Progenitor cell of endocrine pancreas (in vitro differentiated cells): ENCODE data around the gene GALNT14. TPM values are rescaled to one million over a fixed set of nuclear protein-coding genes. Genes with fewer than 3 reads are reported as not detected.
A peak's percentile ranks its signal among the peaks of the same experiment; 100 is the strongest.

ENCODE experiments used
- DNase-seq: peaks from one replicate; pipeline ENCODE4 v3.0.0; 2021; ENCODE audit warnings: low spot score; ENCODE audit not compliant: unreplicated experiment
- H3K27ac Mint-ChIP-seq: 2 replicates; pipeline ENCODE4 v1.8.0; 2021; ENCODE audit warnings: mild to moderate bottlenecking, moderate library complexity, mixed read lengths
- H3K27me3 Mint-ChIP-seq: 2 replicates; pipeline ENCODE4 v1.8.0; 2021; ENCODE audit warnings: mixed read lengths
- H3K36me3 Mint-ChIP-seq: 2 replicates; pipeline ENCODE4 v1.8.0; 2022; ENCODE audit warnings: mixed read lengths; ENCODE audit not compliant: insufficient read depth
- H3K4me1 Mint-ChIP-seq: 2 replicates; pipeline ENCODE4 v1.8.0; 2021; ENCODE audit warnings: low read depth, mixed read lengths
- H3K4me3 Mint-ChIP-seq: 2 replicates; pipeline ENCODE4 v1.8.0; 2021; ENCODE audit warnings: low read depth, mild to moderate bottlenecking, moderate library complexity, mixed read lengths
- H3K9me3 Mint-ChIP-seq: 2 replicates; pipeline ENCODE4 v1.8.0; 2021; ENCODE audit warnings: low read depth, mixed read lengths
- CTCF ChIP-seq: fragments of 200-600 bp; sonication (generic); IDR thresholded peaks from one replicate; pipeline ENCODE4 v1.5.0; 2021; ENCODE audit warnings: antibody characterized with exemption, mild to moderate bottlenecking; ENCODE audit not compliant: unreplicated experiment
- total RNA-seq: library from RNA; stranded (reverse); gene quantifications from 2 replicates; pipeline ENCODE4 v1.2.1, GENCODE V29; 2021

The GALNT14 gene
- total RNA-seq, 1 donor from 2014 or later = 0.91 TPM

GRCh38 chr2:30920511-30920910, 217.7 kb downstream of the GALNT14 start:
- no peak for TF ChIP-seq CTCF
- DNase-seq = no peak
- no peaks in the 10 kb centered on the region for H3K9me3 Mint-ChIP-seq
- H3K27ac Mint-ChIP-seq = no peak overlapping the region
- H3K27me3 Mint-ChIP-seq = peaks cover 25% of the 10 kb centered on the region
- H3K36me3 Mint-ChIP-seq = no peaks in the 10 kb centered on the region
- no peak overlapping the region for H3K4me3 Mint-ChIP-seq
- peaks cover 2% of the 10 kb centered on the region for H3K4me1 Mint-ChIP-seq

GRCh38 chr2:30915486-30915885, 222.8 kb downstream of the GALNT14 start:
- Mint-ChIP-seq H3K36me3 (no peaks in the 10 kb centered on the region), H3K4me1 (peaks cover 2% of the 10 kb centered on the region), H3K4me3 (no peak overlapping the region), H3K27ac (no peak overlapping the region), H3K9me3 (no peaks in the 10 kb centered on the region), H3K27me3 (peaks cover 14% of the 10 kb centered on the region)
- peak; percentile 69 for TF ChIP-seq CTCF
- DNase-seq = peak; percentile 54

DNA sequence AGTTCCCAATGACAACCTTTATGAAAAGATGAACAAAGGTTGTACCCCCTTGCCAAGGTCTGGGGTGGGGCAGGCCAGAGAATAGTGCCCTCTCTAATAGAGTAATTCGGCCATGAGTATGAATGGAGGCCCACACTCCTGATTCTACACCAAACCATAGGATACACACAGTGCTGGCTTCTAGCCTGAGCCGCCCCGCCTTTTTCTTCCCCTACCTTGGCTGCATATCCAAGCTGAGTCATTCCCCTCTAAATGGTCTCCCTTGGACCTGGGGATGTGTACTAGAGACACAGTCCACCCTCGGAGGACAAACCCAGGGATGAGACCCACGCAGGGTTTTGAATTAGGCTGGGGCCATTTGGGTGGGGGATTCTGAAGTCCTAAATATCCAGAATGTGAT, 223.8 kb downstream of the GALNT14 start:
- Mint-ChIP-seq H3K36me3 (no peaks in the 10 kb centered on the region), H3K4me1 (peaks cover 2% of the 10 kb centered on the region)
- DNase-seq = no peak

DNA sequence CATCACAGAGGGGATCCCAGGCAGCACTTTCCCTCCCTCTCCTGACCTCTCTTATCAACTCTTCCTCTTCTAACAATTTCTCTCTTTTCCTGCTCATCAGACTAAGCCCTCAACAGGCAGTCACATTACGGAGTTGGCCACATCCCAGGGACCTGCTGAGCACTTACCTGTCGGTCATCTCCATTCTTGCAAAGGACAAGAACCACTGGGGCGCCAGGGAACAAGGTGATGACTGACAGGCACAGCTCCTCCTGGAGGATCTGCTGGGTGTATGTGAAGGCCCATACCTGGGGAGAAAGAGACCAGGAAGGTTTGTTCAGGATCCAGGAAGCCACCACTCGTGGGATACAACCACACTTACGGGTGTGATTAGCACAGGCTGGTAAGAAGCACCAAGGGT, 226.2 kb downstream of the GALNT14 start:
- Mint-ChIP-seq H3K4me3 (no peak overlapping the region), H3K9me3 (no peaks in the 10 kb centered on the region), H3K4me1 (peaks cover 2% of the 10 kb centered on the region), H3K36me3 (no peaks in the 10 kb centered on the region), H3K27ac (no peak overlapping the region), H3K27me3 (peaks cover 8% of the 10 kb centered on the region)
- TF ChIP-seq CTCF = no peak
- no peak for DNase-seq

More for the DNA sequence above, 223.8 kb downstream of the GALNT14 start:
- no peak for TF ChIP-seq CTCF
- Mint-ChIP-seq H3K9me3 (no peaks in the 10 kb centered on the region), H3K27ac (peak overlapping the region; percentile 64), H3K4me3 (no peak overlapping the region), H3K27me3 (peaks cover 12% of the 10 kb centered on the region)

DNA sequence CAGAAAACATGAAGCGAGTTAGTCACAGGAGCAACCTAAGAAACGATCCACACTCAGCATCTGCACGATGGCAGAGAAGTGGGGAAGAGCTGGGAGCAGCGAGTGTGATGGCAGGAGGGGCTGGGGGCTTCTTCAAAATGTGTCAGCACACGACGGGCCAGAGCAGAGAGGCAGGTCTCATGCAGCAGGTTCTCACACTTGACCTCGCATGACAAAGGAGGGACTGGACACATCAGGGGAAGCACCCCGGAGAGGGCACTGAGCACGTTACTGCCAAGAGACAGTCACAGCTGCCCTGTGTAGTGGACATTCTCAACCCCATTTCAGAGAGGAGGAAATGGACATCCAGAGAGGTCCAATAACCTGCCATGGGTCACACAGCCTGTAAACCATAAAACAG, 226.9 kb downstream of the GALNT14 start:
- H3K27me3 Mint-ChIP-seq = peaks cover 8% of the 10 kb centered on the region
- H3K9me3 Mint-ChIP-seq = no peaks in the 10 kb centered on the region
- no peak for DNase-seq
- no peak for TF ChIP-seq CTCF
- H3K27ac Mint-ChIP-seq = no peak overlapping the region
- H3K4me1 Mint-ChIP-seq = peaks cover 2% of the 10 kb centered on the region
- H3K4me3 Mint-ChIP-seq = no peak overlapping the region
- H3K36me3 Mint-ChIP-seq = no peaks in the 10 kb centered on the region
